Measurements from ENCODE around the gene B4GALT5.

B4GALT5 gene

GRCh38 chr20:49603209-49603627 is 110.5 kb downstream of the B4GALT5 start:
- DNase-seq (ENCODE audit: low read depth) = no peak

- DNase-seq (ENCODE audit: low read depth) = no peak
These were observed 111.1 kb downstream of the B4GALT5 start for GRCh38 chr20:49602345-49603208.

GRCh38 chr20:49601153-49601924 is 112.3 kb downstream of the B4GALT5 start:
- no peak for DNase-seq (ENCODE audit: low read depth)

GRCh38 chr20:49599746-49600113 is 113.9 kb downstream of the B4GALT5 start:
- DNase-seq (ENCODE audit: low read depth) = no peak

- DNase-seq (ENCODE audit: low read depth) = no peak
These were observed 115.8 kb downstream of the B4GALT5 start for GRCh38 chr20:49597825-49598395.

GRCh38 chr20:49595811-49596561 is 117.7 kb downstream of the B4GALT5 start:
- DNase-seq (ENCODE audit: low read depth) = peak; percentile 49

- no peak for DNase-seq (ENCODE audit: low read depth)
These were observed 118.3 kb downstream of the B4GALT5 start for GRCh38 chr20:49595346-49595745.

GRCh38 chr20:49594931-49595315 is 118.8 kb downstream of the B4GALT5 start:
- no peak for DNase-seq (ENCODE audit: low read depth)

- no peak for DNase-seq (ENCODE audit: low read depth)
These were observed 119.3 kb downstream of the B4GALT5 start for GRCh38 chr20:49594143-49594930.

GRCh38 chr20:49593466-49594142 is 120.1 kb downstream of the B4GALT5 start:
- no peak for DNase-seq (ENCODE audit: low read depth)

- DNase-seq (ENCODE audit: low read depth) = no peak
These were observed 121.6 kb downstream of the B4GALT5 start for GRCh38 chr20:49592120-49592519.

- DNase-seq (ENCODE audit: low read depth) = no peak
These were observed 122.3 kb downstream of the B4GALT5 start for GRCh38 chr20:49591217-49591865.

GRCh38 chr20:49590163-49591017 is 123.3 kb downstream of the B4GALT5 start:
- DNase-seq (ENCODE audit: low read depth) = no peak

- DNase-seq (ENCODE audit: low read depth) = no peak
These were observed 123.9 kb downstream of the B4GALT5 start for GRCh38 chr20:49589747-49590146.

- no peak for DNase-seq (ENCODE audit: low read depth)
These were observed 126.5 kb downstream of the B4GALT5 start for GRCh38 chr20:49587111-49587570.

- no peak for DNase-seq (ENCODE audit: low read depth)
These were observed 128.0 kb downstream of the B4GALT5 start for GRCh38 chr20:49585585-49586245.

- DNase-seq (ENCODE audit: low read depth) = no peak
These were observed 129.0 kb downstream of the B4GALT5 start for GRCh38 chr20:49584418-49585382.

Measured in stimulated activated CD8-positive, alpha-beta memory T cell treated with anti-CD3 and anti-CD28 coated beads, Interleukin-15, amount 100 ng/mL, for 24 hours (primary cell).